GM12878 (cell line): Measurements from ENCODE around the gene MROH2A. TPM values are rescaled to one million over a fixed set of nuclear protein-coding genes. Genes with fewer than 3 reads are reported as not detected.

Experiments used
- ATAC-seq: fragments of 200-7000 bp; cut with Tn5 transposase; 3 replicates; pipeline ENCODE4 v1.9.1; 2020; ENCODE audit warnings: mild to moderate bottlenecking, moderate library complexity
- BruUV-seq: library from RNA; stranded (reverse); fragments of 400-500 nt; replicated peaks from 2 replicates; lab custom pipeline; 2021; lab: Mats Ljungman, UMichigan
- CTCF ChIA-PET: fragments of 300-600 bp; sonication (Branson Sonifier 250); formaldehyde crosslinking; extraction: SDS; loops from one replicate; lab custom pipeline; 2021; ENCODE audit warnings: inconsistent platforms; lab: Yijun Ruan, JAX
- POLR2A ChIA-PET: fragments of 350-600 bp; formaldehyde crosslinking; extraction: SDS; loops from one replicate; lab custom pipeline; 2021; ENCODE audit warnings: inconsistent platforms; lab: Charles Lee
- RAD21 ChIA-PET: fragments of 300-600 bp; sonication (Branson Sonifier 250); formaldehyde crosslinking; loops from one replicate; lab custom pipeline; 2023; ENCODE audit warnings: antibody characterized with exemption; ENCODE audit not compliant: unreplicated experiment; lab: Charles Lee
- SMC1A ChIA-PET: fragments of 300-600 bp; sonication (Branson Sonifier 250); formaldehyde crosslinking; loops from one replicate; lab custom pipeline; 2023; ENCODE audit not compliant: unreplicated experiment, uncharacterized antibody; lab: Charles Lee
- DNase-seq: peaks from one replicate; pipeline ENCODE4 v3.0.0-alpha.2; 2011; ENCODE audit warnings: low read depth, low spot score
- FAIRE-seq: peaks from 3 replicates; lab custom pipeline; 2011; peaks lifted over from hg19 to GRCh38; lab: Jason Lieb, UNC
- H2AFZ ChIP-seq: 2 replicates; pipeline ENCODE4 v1.6.0; 2011; ENCODE audit warnings: low read depth, low read length, control low read depth; ENCODE audit not compliant: control insufficient read depth
- H3K27ac ChIP-seq: 2 replicates; pipeline ENCODE4 v1.5.1; 2011; ENCODE audit warnings: control low read depth; ENCODE audit not compliant: control insufficient read depth, insufficient read depth
- H3K27me3 ChIP-seq, 2 experiments: replicated peaks in 1 of 2; 2 replicates each; pipeline versions ENCODE4 v1.6.0 to v1.6.1; 2011; ENCODE audit warnings: low read length in 1 of 2; ENCODE audit not compliant: control insufficient read depth in 2 of 2, insufficient read depth in 2 of 2
- H3K36me3 ChIP-seq, 2 experiments: 2 replicates each; pipeline ENCODE4 v1.5.1; 2011; ENCODE audit warnings: low read length in 1 of 2; ENCODE audit not compliant: control insufficient read depth in 2 of 2, insufficient read depth in 2 of 2
- H3K4me1 ChIP-seq: 2 replicates; pipeline ENCODE4 v1.6.1; 2011; ENCODE audit warnings: mild to moderate bottlenecking, low read length, moderate library complexity, mixed read lengths; ENCODE audit not compliant: control insufficient read depth, insufficient read depth
- H3K4me2 ChIP-seq: 2 replicates; pipeline ENCODE4 v1.6.0; 2011; ENCODE audit warnings: control low read depth; ENCODE audit not compliant: control insufficient read depth, insufficient read depth
- H3K4me3 ChIP-seq: fragments of 200-600 bp; sonication (generic); 2 replicates; pipeline ENCODE4 v1.5.1; 2016
- H3K79me2 ChIP-seq: 2 replicates; pipeline ENCODE4 v1.6.0; 2011; ENCODE audit warnings: low read length; ENCODE audit not compliant: control insufficient read depth, insufficient read depth
- H3K9ac ChIP-seq: 2 replicates; pipeline ENCODE4 v1.8.0; 2011; ENCODE audit warnings: low read length, control low read depth, mixed read lengths; ENCODE audit not compliant: control insufficient read depth, insufficient read depth
- H3K9me3 ChIP-seq: replicated peaks from 3 replicates; pipeline ENCODE4 v1.5.1; 2011; ENCODE audit warnings: mild to moderate bottlenecking, low read length; ENCODE audit not compliant: control insufficient read depth, insufficient read depth
- H4K20me1 ChIP-seq: 2 replicates; pipeline ENCODE4 v1.6.0; 2011; ENCODE audit not compliant: control insufficient read depth, insufficient read depth
- EZH2 ChIP-seq: IDR thresholded peaks from 2 replicates; pipeline ENCODE4 v1.6.1; 2012; ENCODE audit warnings: low read depth, mild to moderate bottlenecking, control low read depth, inconsistent platforms, low read length, borderline replicate concordance; ENCODE audit not compliant: control insufficient read depth
- MLLT1 ChIP-seq: fragments of 450-650 bp; IDR thresholded peaks from 2 replicates; pipeline ENCODE4 v1.6.1; 2016; ENCODE audit warnings: mild to moderate bottlenecking
- RUNX3 ChIP-seq: IDR thresholded peaks from 2 replicates; pipeline ENCODE4 v1.6.1; 2012; ENCODE audit warnings: low read length, inconsistent platforms
- ZNF622 ChIP-seq: fragments of 450-650 bp; IDR thresholded peaks from 2 replicates; pipeline ENCODE4 v1.6.1; 2017; ENCODE audit warnings: mild to moderate bottlenecking, inconsistent platforms
- WGBS: methylation state at CpG from one replicate; pipeline ENCODE4 v1.1.6; 2016; ENCODE audit warnings: low lambda C conversion rate; ENCODE audit not compliant: insufficient replicate concordance, insufficient coverage; ENCODE audit errors: missing lambda C conversion rate; 5-methylcytosine and 5-hydroxymethylcytosine counted together
- in situ Hi-C: fragments of 300-500 bp; cut with MboI; formaldehyde crosslinking; loops from 9 replicates; pipeline ENCODE4 v1.14.3; 2018; ENCODE audit warnings: mixed read lengths
- intact Hi-C: fragments of 100-400 bp; cut with micrococcal nuclease; formaldehyde crosslinking; loops from one replicate; pipeline ENCODE4 v1.14.2; 2022; ENCODE audit not compliant: unreplicated experiment
- polyA plus RNA-seq, 11 experiments: library from polyadenylated mRNA; depleted of rRNA in 4 of 11; unstranded in 6 of 11; stranded (reverse) in 5 of 11; fragments of >200 nt; fragmentation: Nextera tagmentation in 4 of 11; fragmentation: Illumina TruSeq in 1 of 11; extraction: Ambion mirVana in 4 of 11; extraction: Trizol in 1 of 11; gene quantifications; 1 replicate in 1 of 11; 2 replicates in 10 of 11; pipeline versions ENCODE4 v1.2.1 to v1.2.3, GENCODE V29; 2011 to 2016; ENCODE audit warnings: inconsistent platforms in 2 of 11, missing spikeins in 2 of 11, low read depth in 1 of 11
- total RNA-seq, 4 experiments: library from RNA; depleted of rRNA in 3 of 4; stranded (reverse); fragments of >200 nt in 3 of 4; fragmentation: Illumina TruSeq in 1 of 4; extraction: Trizol in 1 of 4; gene quantifications; 2 replicates each; pipeline versions ENCODE4 v1.2.1 to v1.2.3, GENCODE V29; 2013 to 2021
- TF ChIP-seq, protein P1 (sequence below): IDR thresholded peaks from 2 replicates; pipeline ENCODE4 v1.6.1; 2011; ENCODE audit warnings: low read depth, low read length, improper control_type of control experiment, borderline replicate concordance

Gene MROH2A
- total and polyA plus RNA-seq, 10 of the 15 experiments (the other 5 are each of a cell fraction or from before 2014, with no cell fraction given), result not detected

DNA sequence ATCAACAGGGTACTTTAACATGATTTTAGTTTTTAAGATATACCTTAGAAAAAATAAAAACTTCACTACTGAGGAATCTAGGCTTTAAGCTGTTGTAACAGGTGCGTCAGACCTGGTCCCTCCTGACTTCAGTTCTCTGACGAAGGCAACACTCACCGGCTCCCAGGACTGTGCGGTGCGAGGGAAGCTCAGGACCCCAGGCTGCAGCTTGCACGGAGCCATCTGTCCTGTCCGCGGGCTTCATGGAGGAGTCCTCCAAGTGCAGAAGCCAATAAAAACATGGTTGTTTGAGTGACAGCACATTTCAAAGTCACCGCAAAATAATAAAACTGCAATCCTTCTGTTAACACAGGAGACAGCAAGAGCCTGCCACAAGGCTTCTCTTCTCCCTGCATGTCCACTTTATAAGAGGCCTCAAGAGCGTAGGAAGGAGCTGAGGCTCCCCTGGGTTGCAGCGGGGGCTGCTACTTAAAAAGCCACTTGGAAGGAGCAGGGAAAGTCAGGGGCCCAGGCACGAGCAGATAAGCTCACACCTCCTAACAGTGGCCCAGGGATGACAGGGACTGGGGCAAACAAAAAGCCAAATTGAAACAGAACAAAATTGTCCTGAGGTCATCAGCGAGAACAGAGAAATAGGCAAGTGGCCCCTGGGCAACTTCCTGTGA lies 71.6 kb downstream of the MROH2A start:
- intact Hi-C loops, result loop anchor here (5.0 kb wide), 1 partner anchor 787 kb away; the partner anchor contains the start of gene INPP5D
- no peak for TF ChIP-seq MLLT1
- DNase-seq (no peak), FAIRE-seq (no peak), ATAC-seq (no peak)
- H3K9me3 ChIP-seq, result no peaks in the 10 kb centered on the region
- no peak overlapping the region for H3K4me3 ChIP-seq
- BruUV-seq, result no TSS peak
- in situ Hi-C loops, result no loop called here
- ChIA-PET SMC1A (interaction anchor here (1.2 kb wide), 1 partner anchor 11 kb away, joined by 3 read pairs; no protein-coding TSS in a partner anchor), POLR2A (no interaction called here), RAD21 (no interaction called here), CTCF (interaction anchor here (0.9 to 1.0 kb wide), 3 partner anchors 9 to 50 kb away, joined by 3 read pairs; no protein-coding TSS in a partner anchor)
- H3K9ac ChIP-seq, result no peak overlapping the region
- no peak overlapping the region for H2AFZ ChIP-seq
- peaks cover 29 to 31% of the 10 kb centered on the region in 2 experiments for H3K36me3 ChIP-seq
- peaks cover 7% of the 10 kb centered on the region; the same call in 1 of the 2 replicates for H3K4me1 ChIP-seq
- peaks cover 43% of the 10 kb centered on the region for H3K79me2 ChIP-seq
- H3K27me3 ChIP-seq, result no peaks in the 10 kb centered on the region
- H3K4me2 ChIP-seq, result no peak overlapping the region
- H3K27ac ChIP-seq, result no peak overlapping the region
- 0 out of 2 replicates have a peak, but pooled peaks cover 2% of the 10 kb centered on the region for H4K20me1 ChIP-seq
- 98% methylated on average over 13 of the region's 13 CpGs for WGBS

DNA sequence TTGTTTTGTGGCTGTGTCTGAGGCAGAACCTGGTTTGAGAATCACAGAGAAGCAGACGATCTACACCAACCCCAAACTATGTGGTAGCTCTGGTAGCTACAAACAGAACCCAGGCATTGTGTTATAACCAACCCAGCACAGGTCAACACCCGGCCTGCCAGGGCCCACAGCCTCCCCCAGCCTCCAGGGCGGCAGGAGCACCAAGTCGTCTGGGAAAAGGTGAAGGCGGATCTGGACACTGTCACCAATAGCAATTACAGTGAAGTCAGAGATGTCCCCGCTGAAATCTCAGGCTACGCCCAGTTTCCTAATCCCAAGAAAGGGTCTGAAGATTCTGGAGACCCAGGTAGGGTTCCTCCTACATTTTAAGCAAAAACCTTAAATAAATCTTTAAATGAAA lies 72.6 kb downstream of the MROH2A start:
- ChIA-PET POLR2A (no interaction called here), CTCF (no interaction called here), SMC1A (no interaction called here), RAD21 (no interaction called here)
- Histone ChIP-seq H3K9ac (no peak overlapping the region), H3K4me2 (peak overlapping the region; percentile 22), H3K27ac (no peak overlapping the region), H3K4me3 (no peak overlapping the region), H3K4me1 (peaks cover 7% of the 10 kb centered on the region; the same call in 1 of the 2 replicates), H3K9me3 (no peaks in the 10 kb centered on the region), H3K79me2 (peaks cover 43% of the 10 kb centered on the region), H4K20me1 (0 out of 2 replicates have a peak, but pooled peaks cover 2% of the 10 kb centered on the region), H3K27me3 (no peaks in the 10 kb centered on the region), H2AFZ (no peak overlapping the region), H3K36me3 (peaks cover 25 to 29% of the 10 kb centered on the region in 2 experiments)
- ATAC-seq (no peak), DNase-seq (no peak), FAIRE-seq (no peak)
- in situ Hi-C loops (no loop called here), intact Hi-C loops (loop anchor here (5.0 kb wide), 1 partner anchor 788 kb away; the partner anchor contains the start of gene INPP5D)
- 90% methylated on average over 7 of the region's 7 CpGs for WGBS
- TF ChIP-seq, protein P1, sequence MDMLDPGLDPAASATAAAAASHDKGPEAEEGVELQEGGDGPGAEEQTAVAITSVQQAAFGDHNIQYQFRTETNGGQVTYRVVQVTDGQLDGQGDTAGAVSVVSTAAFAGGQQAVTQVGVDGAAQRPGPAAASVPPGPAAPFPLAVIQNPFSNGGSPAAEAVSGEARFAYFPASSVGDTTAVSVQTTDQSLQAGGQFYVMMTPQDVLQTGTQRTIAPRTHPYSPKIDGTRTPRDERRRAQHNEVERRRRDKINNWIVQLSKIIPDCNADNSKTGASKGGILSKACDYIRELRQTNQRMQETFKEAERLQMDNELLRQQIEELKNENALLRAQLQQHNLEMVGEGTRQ, result no peak
- TF ChIP-seq EZH2 (no peak), RUNX3 (no peak), ZNF622 (no peak)
- no TSS peak for BruUV-seq
